Urothelium cell line (cell line): ENCODE results near the gene CAV1.
"Not testable (repeated sequence)": the region's sequence is repeated elsewhere in the genome, so short reads cannot be mapped to it uniquely, and the experiment has no call there.

ENCODE experiments used
- DNase-seq: peaks from one replicate; pipeline ENCODE4 v3.0.0; 2011; ENCODE audit warnings: low spot score, mixed read lengths
- FAIRE-seq: peaks from 2 replicates; lab custom pipeline; 2011; peaks lifted over from hg19 to GRCh38; lab: Jason Lieb, UNC

CAV1 gene, protein sequence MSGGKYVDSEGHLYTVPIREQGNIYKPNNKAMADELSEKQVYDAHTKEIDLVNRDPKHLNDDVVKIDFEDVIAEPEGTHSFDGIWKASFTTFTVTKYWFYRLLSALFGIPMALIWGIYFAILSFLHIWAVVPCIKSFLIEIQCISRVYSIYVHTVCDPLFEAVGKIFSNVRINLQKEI

DNA sequence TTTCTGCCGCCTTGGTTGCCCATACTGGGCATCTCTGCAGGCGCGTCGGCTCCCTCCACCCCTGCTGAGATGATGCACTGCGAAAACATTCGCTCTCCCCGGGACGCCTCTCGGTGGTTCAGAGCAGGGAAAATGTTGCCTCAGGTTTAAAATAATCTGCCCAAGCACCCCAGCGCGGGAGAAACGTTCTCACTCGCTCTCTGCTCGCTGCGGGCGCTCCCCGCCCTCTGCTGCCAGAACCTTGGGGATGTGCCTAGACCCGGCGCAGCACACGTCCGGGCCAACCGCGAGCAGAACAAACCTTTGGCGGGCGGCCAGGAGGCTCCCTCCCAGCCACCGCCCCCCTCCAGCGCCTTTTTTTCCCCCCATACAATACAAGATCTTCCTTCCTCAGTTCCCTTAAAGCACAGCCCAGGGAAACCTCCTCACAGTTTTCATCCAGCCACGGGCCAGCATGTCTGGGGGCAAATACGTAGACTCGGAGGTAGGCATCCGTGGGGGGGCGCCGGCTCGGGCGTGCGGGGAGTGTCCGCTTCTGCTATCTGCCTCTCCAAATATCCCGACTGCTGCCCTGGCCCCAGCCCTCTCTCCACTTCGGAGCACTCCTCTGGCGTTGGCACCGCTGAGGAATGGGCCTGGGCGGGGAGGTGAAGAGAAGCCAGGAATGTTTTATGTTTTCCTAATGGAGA, at the start of gene CAV1:
Gene CAV1 (plus strand): TSS at position 428 of the 689 bp plus-strand sequence. CDS start 27 bp downstream, at position 455.
- FAIRE-seq: no peak
- DNase-seq: peak; percentile 78

DNA sequence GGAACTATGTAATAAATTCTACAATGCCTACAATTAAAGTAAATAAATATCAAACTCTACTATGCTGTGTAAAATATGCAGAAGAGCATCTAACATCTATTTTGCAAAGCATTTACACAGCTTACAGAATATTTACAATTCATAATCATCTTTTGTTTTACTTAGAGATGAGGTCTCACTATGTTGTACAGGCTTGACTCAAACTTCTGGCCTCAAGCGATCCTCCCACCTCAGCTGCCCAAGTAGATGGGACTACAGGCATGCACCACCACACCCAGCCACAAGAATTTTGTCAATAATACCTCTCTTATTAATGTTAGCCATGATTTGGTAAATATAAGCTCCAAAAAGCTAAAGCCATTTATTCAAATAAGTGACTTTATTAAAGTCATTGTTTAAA, 47.2 kb upstream of the CAV1 start:
- FAIRE-seq (no peak), DNase-seq (no peak)

DNA sequence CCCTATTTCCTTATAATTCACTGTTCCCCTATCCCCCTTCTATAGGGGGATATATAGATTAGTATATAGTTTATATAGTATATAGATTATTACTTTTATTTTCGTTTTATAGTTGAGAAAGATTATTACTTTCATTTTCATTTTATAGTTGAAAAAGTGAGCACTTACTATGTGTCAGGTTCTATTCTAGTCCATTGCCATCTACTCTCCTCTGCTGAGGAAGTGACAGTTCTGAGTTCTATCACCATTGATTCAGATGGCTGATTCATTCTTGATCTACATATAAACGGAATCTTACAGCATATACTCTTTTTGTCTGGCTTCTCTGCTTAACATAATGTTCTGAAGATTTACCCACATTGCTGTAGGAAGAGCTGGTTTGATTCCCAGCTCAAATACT, 46.0 kb upstream of the CAV1 start:
- DNase-seq (no peak), FAIRE-seq (no peak)

DNA sequence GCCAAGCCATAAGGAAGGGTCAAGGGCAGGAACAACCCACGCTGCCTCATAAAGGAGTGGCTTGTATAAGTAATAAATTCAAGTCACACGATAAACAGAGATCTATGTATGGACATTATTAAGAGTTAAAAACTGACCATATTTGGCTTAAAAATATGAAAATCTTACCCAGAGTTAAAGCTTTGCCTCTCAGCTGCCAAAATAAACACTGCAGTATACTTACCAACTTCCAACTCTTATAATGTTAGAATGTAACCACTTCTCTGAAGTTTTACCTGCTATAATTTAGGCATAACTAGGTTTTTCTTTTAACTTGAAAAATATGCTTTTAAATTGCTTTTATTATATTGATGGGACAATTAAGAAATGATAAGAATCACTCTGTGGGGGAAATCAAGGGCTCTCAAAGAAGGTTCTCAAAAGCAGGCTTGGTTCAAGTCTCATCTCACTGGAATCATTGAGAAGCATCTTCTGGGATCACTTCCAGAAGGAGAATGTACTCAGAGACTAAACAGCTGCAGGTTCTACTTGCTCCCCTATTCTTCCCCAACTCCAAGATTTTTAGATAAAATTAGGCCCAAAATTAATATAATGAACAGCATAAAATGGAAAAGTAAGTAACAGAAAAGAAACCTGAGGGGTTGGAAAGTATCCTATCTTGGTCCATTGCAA, 41.4 kb upstream of the CAV1 start:
- no peak for FAIRE-seq
- no peak for DNase-seq

DNA sequence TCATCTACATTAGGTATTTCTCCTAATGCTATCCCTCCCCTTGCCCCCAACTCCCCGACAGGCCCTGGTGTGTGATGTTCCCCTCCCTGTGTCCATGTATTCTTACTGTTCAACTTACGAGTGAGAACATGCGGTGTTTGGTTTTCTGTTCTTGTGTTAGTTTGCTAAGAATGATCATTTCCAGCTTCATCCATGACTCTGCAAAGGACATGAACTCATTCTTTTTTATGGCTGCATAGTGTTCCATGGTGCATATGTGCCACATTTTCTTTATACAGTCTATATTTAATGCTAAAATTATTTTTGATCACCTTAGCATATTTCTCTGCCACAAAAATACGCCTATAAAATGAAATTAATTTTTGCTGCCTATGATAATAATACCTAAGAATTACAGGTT, 40.4 kb upstream of the CAV1 start:
- DNase-seq, FAIRE-seq: not testable (repeated sequence)

DNA sequence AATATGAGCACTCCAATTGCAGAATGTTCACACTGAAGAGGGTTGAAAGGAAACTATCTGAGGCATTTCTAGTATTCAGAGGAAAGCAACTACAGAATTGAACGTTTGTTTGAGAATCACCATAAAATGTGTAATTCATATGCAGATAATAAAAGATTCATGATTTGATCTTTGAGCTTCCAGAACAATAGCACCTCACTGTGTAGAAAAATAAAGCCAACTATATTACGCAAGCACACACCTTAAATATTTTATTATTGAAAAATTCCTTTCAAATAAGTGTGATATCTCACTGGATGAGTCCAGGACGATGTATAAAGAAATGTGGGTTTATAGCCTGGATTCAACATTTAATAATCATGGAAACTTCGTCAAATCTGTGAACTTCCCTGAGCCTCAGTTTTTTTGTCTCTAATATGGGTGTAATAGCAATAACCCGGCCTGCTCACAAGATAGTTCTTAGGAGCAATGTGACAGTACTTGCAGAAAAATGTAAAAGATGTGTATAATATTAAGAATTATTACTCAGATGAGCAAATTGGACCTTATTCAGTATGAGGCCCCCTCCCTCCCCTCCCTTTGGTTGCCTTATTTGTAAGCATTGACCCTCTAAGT, 36.8 kb upstream of the CAV1 start:
- no peak for FAIRE-seq

DNA sequence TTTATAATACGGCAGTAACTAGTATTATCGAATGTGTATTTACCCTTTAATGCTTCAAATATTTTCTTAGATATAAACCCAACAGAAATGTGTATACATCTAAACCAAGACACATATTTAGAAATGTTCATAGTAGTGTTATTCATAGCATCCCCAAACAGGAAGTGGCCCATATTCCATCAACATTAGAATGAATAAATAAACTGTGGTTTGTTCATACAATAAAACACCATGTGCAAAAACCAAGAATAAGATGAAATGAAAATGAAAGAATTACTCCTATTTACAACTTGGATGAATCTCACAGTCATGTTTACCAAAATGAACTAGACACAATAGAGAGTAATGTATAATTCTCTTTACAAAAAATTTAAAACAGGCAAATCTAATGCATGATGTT, 34.5 kb upstream of the CAV1 start:
- DNase-seq: no peak
- no peak for FAIRE-seq

More for the DNA sequence above, 36.8 kb upstream of the CAV1 start:
- DNase-seq: no peak

DNA sequence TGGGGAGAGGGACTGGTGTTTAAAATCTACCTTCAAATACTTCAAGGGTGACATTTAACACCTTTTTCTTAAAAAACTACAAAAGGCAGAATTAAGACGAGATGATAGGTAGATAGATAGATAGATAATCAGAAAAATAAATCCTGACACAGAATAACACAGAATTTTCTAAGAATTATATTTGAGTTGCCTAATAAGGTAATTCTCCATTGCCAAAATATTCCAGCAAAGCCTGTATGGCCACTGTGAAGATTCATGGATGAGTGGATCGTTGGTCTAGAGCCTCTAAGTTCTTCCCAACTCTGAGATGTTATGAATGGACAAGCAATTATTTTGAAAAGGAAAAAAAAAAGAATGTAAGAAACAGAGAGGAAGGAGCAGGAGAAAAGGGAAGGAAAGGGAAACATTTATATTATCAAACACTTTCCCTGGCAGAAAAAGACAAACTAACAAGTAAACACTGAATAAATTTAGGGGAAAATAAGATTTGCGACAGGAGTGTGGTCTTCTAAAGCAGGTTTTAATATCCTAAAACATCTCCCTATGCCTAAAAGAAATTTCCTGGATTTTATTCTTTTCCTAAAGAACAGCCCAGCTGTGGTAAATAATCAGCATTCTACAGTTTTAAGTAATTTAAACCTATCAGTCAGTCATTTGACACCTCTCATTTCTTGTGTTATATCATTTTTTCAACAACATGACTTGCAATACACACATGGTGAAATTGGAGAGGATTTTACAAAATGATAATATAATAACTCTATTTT, 32.8 kb upstream of the CAV1 start:
- DNase-seq: no peak
- FAIRE-seq: no peak

DNA sequence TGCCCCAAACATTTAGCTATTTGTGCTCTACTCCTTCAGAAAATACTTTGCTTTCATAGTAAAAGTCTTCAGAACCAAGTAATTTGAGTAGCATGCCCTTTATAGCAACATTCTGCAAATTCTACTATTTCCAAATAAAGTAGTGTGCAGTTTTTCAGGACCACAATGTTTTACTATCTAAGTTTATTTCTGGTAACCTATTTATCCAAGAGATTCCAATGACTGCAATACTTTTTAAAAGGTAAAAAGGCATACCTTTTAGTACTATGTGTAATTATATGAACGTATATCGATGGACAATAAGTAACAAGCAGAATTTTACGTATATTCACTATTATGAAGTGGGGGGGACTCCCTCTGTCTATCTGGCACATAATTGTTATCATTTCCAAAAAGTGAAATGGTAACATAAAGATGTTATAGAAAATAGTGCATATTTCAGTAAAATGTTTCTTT, 32.2 kb upstream of the CAV1 start:
- no peak for FAIRE-seq
- DNase-seq: no peak

DNA sequence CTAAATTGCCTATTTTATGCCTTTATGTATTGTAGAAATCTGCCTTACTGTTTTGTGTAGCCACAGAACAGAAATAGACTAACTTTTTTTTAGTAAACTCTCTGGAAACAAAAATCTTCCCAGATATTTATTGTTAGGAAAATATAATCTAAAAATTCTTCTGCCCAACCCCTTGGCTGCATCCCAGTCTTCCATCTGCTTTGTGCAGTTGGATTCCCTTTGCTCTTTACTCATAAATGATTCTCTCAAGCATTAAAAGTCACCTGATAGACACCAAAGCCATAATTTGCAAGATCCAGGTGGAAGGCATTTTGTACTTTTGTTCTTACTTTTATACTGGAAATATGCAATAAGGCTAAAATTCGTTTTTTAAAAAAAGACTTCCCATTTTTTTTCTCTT, 31.4 kb upstream of the CAV1 start:
- no peak for FAIRE-seq
- DNase-seq: no peak

DNA sequence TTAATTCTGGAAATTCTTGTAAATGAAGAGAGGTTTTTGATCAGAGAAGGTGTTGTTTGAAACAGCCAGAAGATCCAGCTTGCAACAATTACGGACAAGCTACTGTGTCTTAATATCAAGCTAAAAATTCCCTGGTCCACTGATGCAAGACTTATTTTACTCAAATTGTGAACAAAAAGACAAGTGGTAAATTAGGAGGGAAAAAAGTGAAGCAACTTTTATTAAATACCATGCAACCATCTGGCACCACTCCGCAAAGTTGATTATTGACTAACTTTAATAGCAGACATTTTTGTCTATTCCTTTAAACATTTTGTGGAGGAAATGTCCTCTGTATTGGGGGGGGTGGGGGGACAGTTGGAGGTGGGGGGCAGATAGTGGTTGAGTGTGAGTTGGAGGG, 30.4 kb upstream of the CAV1 start:
- no peak for FAIRE-seq

DNA sequence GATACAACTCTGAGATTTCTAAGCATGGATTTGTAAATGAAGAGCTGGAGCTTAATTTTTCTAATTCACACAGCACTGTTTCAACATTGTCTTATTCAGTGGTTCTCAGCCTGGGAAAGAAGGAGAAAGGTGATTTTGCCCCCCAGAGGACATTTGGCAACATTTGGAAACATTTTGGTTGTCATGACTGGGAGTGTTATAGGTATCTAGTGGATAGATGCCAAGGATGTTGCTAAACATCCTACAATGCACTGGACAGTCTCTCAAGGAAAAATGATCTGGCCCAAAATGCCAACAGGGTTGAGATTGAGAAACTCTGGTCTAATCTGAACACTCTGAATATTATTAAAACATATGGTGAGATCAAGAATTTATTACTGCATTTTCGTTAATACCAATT, 29.1 kb upstream of the CAV1 start:
- FAIRE-seq (no peak), DNase-seq (no peak)

More for the DNA sequence above, 30.4 kb upstream of the CAV1 start:
- no peak for DNase-seq

DNA sequence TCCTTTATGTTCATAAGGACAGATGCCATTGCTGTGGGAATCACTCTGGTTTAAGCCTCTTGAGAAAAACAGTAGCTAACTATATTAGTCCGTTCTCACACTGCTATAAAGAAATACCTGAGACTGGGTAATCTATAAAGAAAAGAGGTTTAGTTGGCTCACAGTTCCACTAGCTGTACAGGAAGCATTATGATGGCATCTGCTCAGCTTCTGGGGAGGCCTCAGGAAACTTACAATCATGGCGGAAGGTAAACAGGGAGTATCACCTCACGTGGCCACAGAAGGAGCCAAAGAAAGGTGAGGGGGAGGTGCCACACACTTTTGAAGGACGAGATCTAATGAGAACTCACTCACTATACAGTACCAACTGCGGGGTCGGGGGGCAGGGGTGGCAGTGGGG, 28.2 kb upstream of the CAV1 start:
- FAIRE-seq (no peak), DNase-seq (no peak)

DNA sequence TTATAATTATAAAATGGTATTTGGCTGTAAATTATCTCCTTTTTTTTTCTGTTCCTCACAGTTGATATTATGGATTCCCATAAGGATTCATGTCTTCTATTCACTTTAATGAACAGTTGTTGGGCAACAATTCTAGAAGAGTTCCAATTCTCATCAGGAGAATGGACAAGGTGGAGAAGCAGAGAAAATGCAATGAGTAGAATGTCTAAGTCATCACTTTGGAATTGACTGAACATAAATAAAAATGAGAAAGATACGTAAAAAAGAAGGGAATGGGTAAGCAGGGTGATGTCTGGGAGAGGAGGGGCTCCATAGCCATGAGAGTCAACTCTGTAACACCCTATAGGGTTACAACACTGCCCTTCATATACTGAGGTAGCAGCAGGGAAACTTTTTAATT, 27.1 kb upstream of the CAV1 start:
- FAIRE-seq: no peak
- no peak for DNase-seq

DNA sequence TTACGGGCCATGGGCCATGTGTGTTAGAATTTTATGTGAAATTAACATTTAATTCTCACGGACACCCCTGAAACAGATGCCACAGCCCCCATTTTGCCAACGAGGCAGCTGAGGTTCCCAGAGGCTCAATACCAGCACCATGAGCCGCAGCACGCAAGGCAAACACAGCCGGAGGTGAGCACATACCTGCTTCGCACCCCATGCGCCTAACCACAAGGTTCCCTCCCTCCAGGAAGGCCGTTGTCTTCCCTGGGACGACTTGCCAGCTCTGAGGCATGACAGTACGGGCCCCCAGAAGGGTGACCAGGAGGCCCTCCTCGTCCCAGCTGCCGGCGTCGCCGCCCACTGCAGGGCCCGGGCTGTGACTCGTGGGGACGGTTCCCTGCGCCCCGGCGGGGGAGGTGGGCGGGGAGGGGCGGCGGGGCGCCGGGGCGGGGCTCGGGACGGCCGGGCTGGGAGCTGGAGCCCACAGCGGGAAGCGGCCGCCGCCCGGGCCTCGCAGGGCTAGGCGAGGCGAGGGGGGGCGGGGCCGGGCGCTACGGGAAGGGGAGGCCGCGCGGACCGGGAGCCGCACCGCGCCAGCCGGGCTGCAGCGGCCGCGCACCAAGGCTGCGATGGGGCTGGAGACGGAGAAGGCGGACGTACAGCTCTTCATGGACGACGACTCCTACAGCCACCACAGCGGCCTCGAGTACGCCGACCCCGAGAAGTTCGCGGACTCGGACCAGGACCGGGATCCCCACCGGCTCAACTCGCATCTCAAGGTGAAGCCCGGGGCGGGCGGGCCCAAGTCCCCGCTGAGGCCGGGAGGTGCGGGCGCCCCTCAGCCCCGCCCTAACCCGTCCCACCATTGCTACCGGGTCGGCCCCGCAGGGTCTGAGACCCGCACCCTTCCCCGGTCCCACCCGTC, 25.4 kb upstream of the CAV1 start, which contains the start of gene CAV2:
Gene CAV2 (plus strand): TSS at position 571 of the 910 bp plus-strand sequence. CDS start 44 bp downstream, at position 615.
- FAIRE-seq (no peak), DNase-seq (peak; percentile 70)

DNA sequence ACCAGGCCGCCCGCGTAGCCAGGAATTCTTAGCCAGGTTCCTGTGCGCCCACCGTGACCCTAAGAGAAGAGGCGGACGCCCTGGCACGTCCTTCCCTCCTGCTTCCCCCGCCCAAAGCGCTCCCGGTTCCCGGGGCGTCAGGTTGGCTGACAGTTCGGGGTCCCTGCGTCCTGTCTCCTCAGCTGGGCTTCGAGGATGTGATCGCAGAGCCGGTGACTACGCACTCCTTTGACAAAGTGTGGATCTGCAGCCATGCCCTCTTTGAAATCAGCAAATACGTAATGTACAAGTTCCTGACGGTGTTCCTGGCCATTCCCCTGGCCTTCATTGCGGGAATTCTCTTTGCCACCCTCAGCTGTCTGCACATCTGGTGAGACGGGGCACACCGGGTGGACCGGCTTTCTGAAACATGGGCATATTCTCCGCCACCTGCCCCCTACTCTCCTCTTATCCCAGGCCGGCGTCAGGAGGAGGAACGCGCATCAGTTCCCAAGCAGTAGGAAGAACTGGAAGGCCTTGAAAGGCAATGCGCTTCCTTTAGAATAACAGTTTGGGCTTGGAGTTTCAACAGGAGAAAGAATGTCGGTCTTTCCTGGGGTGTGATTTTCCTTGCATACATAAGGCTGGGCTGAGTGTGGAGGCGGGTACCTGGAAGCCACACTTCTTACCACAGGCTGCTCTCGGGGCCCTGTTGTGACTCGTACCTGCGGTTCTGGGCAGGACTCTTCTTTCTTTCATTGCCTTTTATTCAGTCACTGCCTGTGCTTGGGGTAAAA, 24.6 kb upstream of the CAV1 start:
- no peak for FAIRE-seq
- peak; percentile 12 for DNase-seq

DNA sequence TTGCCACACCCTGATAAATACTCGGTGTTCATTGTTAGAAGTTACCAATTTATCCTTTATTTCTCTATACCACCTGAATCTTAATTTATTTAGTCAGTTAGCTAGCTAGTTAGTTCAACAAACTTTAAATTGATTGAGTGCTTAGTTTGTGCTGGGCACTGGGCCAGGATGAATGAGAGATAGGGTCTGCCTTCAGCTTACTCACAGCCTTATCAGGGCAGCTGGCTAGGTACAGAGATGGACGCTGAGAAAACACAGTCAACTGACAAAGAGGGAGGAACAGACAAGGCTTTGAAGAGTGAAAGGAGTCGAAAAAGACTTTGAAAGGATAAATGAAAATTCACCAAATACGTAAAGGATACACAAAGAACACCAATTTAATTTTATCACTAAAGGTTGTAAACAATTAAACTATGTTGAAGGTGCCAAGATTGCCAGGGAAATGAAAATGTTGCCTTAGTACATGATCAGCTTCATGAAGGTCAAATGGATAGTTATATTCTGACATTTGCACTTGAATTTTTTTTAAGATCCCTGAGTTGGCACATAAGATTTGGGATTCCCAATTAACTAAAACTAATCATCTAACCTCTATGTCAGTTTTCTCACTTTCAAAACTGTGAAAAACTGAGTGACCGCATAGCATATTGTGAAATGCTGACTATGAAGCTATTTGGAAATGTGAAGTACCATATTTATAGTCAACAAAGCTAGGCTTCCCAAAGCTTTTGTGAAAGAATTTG, 23.2 kb upstream of the CAV1 start:
- FAIRE-seq (no peak), DNase-seq (no peak)
